Hippocampal formation (tissue), 2 donors: ENCODE measurements around the gene LCN12.

ENCODE experiments used
- DNase-seq, 2 donors: peaks; one replicate each; lab custom pipeline; 2025; lab: John Stamatoyannopoulos, UW

LCN12 gene

DNA sequence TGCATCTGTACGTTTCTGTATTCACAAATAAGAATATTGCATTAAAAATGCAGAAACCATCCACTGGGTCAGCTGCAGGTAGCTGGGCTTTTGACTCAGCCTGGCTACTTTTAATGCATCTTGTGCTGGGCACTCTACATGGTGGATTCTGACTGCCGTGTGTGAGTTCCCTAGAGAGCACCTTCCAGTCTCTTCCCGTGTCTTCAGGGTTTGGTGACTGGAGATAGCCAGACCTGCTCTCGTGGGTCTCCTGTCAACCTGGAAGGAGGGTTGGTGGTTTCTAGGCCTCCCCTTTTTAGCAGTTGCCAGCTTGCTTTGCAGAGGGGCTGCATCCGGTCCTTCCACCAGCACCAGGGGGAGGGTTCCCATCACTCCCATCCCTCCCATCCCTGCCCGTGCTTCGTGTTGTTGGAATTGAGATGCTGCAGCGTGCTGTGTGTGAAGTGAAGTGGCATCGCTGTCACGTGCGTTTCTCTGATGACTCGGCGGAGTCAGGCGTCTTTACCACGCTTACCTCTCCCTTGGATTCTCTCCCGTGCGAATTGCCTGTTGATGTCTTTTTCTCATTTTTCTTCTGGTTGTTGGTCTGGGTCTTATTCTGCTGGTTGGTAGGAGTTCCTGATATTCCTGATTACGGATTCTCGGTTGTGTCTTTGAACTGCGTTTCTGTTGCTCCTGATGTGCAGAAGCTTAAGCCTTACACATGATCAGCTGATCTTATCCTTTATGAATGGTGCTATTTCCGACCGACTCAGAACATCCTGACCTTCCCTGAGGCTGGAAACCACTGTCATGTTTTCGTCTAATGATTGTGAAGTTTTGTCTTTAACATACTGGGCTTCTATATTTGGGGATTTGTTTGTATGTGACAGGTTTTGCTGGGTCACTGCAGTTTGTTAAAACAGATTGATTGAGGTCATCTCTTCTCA, 24.5 kb upstream of the LCN12 start:
- DNase-seq = no peak

DNA sequence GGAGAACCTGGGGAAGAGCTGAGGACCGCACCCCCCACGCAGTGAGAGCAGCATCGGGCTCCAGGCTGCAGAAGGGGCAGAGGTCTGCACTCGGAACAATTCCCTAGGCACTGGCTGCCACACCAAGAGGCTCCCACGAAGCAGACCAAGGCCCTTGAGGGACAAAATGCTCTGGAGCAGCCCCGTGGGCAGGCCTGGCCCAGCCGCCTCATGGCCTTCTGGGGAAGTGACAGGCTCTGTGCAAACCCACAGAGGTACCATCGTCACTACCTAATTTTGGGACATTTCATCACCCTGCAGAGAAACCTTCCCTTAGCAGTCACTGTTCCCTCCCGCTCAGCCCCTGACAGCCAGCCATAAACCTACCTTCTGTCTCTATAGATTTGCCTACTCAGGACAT, 23.5 kb upstream of the LCN12 start:
- DNase-seq = no peak

GRCh38 chr9:136930014-136930413, 22.1 kb upstream of the LCN12 start:
- no peak for DNase-seq

GRCh38 chr9:136931611-136932130, 20.4 kb upstream of the LCN12 start:
- DNase-seq = no peak

DNA sequence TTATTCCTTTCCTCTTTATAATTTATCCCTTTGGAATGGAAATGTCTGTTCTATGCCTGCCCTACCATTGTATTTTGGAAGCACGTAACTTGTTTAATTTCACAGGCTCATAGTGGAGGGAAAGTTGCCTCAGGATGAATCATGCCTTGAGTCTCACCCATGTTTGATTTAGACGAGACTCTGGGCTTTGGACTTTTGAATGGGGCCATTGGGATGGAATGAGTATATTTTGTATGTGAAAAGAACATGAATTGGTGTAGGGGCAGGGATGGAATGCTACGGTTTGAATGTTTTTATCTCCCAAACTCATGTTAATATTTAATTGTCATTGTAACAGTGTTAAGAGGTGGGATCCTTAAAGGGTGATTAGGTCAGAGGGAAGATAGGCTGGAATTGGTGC, 17.8 kb upstream of the LCN12 start:
- no peak for DNase-seq

DNA sequence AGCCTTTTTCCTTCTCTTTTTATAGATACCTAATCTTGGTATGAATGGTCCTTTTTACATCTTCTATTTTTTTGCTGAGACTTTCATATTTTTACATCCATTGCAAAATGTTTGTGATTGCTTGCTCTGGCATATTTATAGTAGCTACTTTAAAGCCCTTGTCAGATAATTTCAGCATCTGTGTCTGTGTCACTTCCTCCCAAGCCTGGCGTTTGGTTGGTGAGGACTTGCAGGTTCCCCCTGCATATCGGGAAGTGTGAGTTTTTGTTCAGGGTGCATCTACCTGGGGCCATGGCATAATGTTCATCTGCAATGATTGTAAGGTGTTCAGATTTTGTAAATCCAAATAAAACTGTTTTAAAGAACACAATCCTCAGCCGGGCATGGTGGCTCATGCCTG, 16.4 kb upstream of the LCN12 start:
- no peak for DNase-seq

DNA sequence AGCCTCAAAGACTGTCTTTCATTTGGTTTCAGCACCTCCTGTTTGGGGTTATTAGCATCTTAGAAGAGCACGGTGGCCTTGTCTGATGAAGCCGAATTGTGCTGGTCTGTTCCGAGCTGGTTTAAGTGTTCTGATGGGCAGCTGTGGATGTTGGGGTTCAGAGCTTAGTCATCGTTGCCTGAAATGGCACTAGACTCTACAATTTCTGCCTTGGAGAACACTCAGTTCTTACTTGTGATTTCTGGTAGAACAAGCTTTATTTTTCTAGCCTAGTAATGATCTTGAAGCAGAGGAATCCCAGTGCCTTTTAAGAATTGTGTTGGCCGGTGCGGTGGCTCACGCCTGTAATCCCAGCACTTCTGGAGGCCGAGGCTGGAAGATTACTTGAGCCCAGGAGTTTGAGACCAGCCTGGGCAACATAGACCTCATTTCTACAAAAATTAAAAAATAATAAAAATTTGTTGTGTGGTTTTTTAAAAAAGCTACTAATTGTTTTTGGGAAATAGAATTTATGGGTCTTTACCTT, 15.4 kb upstream of the LCN12 start:
- no peak for DNase-seq

- DNase-seq = no peak
Measured at GRCh38 chr9:136937186-136938001, 14.7 kb upstream of the LCN12 start.

DNA sequence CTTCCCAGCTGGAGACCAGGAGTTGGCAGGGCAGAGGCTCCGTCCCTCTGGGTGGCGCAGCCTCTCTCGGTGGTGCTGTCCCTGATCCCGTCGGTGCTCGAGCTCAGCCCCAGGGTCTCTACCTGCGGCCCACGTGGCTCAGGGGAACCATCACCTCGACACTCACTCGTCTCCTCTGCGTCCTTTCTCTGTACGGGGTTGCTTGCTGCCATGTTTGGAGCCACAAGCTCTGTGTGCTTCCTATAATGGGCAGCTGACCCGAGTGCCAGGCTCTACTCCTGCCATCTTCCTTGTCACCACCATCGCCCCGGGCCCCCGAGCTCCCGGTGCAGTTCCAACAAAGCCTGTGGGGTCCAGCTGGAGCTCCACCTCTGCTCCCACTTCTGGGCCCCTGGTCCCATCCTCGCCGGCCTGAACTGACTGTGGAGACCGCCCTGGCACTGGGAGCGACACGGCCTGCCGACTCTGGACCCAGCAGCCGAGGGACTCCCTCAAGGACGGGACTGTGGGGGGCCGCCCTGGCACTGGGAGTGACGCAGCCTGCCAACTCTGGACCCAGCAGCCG, 12.6 kb upstream of the LCN12 start:
- no peak for DNase-seq

DNA sequence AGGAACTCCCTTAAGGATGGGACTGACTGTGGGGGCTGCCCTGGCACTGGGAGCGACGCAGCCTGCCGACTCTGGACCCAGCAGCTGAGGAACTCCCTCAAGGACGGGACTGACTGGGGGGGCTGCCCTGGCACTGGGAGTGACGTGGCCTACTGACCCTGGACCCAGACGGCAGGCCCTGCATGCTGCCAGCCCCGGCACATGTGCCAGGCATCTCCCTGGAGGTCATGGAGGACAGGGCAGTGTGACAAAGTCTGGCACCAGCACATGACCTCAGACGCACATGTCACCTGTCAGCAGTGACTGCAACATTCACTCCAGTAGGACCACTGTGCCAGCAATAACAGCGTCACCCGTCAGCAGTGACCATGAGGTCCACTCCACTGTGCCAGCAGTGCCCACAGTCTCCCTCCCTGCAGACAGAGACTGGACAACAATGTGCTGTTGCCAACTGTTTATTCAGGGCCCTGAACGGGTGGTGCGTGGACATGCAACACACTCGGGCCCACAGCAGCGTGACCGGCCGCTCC, 12.0 kb upstream of the LCN12 start:
- DNase-seq = peak; percentile 38 to 77

DNA sequence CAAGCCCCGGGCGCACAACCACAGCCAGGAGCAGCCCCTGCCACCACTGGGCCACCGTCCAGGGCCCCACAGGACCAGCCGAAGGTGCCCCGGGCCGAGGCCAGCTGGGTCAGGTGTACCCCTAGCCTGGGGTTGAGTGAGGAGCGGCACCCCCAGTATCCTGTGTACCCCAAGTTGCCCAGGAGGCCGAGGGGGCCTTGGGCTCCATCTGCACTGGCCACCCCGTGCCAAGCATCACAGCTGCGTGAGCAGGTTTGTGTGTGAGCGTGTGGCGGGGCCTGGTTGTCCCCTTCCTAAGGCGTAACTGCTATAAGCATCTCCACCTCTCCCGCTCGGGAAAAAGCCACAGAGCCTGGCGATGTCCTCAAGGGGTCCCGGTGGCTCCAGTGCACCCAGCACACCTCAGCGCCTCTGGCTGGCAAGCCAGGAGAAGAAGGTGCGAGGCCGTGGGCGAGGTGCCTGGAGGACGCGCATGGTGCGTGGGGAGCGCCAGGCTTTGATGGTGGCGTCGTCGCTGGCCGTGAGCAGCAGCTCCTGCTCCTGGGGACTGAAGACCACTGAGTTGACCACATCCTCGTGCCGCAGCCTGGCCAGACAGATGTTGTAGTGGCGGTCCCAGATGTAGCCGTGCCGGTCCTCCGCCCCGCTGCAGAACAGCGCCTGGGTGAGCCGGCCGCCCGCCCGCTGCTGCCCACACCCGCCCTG, 11.4 kb upstream of the LCN12 start:
- no peak for DNase-seq

- no peak for DNase-seq
Measured at GRCh38 chr9:136941231-136942111, 10.6 kb upstream of the LCN12 start.

DNA sequence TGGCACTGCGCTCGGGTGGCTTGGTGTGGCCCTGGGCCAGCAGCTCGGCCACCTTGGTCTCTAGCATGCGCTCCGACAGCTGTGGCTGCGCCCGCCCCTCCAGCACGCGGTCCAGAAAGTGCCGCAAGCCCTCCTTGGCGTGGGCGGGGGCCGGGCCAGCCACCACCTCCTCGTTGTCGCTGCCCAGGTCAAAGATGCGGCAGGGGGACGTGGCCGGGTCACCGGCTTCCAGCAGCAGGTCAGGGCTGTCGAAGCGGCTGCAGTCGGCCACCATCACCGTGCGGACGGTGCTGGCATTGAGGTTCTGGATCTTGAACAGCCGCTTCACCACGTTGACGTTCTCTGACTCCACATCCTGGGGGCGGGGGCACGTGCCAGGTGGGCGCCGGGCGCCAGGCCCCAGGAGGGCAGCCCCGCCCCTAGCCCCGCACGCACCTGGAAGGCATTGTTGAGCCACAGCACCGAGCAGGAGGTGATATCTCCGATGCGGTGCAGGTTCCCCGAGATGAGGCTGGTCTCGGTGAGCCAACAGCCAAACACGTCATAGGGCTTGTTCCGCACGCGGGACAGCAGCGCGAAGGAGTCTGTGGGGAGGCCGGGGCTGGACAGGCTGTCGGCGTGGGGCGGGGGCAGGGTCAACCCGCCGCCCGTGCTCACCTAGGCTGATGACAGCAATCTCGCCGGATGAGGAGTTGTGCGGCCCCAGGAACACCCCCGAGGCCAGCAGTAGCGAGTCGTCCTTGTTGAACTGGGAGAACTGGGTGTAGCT, 9.8 kb upstream of the LCN12 start:
- no peak for DNase-seq

- DNase-seq = no peak
Measured at GRCh38 chr9:136942881-136943230, 9.2 kb upstream of the LCN12 start.

DNA sequence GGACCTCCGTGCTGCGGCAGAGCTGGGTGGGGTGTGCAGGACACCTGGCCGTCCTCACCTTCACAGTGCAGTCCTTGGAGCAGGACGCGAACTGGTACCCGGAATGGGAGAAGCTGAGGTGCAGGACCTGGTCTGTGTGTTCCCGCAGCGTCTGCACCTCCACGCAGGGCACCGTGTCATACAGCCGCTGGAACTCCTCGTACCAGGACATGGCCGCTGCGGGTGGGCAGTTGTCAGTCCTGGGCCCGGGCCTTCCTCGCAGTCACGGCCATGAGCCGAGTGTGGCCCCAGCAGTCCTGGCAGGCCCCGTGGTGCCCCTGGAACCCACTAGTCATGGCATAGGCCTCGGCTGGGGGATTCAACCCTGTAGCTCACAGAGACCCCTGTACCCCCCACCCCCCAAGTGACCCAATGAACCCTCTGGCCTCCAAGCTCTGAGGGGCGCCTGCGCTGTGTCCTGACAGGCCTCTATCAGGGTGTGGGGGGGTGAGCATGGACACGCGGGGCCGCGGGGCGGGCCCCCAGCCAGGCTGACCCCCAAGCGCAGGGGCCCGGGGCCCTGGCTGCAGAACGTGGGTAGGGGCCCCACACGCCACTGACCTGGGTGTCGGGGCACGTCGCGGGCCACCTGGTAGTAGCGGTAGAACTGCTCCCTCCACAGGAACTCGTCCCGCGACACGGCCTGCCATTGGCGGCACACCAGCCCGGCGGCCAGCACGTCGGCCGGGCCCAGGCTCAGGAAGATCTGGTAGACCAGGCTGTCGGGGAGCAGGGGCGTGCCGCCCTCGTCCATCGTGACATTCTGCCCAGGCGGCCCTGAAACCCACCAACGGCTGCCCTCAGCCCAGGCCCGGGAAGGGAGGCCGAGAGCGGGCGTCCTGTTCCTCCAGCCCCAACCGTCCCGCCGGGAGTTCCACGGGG, 8.5 kb upstream of the LCN12 start:
- DNase-seq = no peak

GRCh38 chr9:136944212-136944518, 7.9 kb upstream of the LCN12 start:
- DNase-seq = no peak

DNA sequence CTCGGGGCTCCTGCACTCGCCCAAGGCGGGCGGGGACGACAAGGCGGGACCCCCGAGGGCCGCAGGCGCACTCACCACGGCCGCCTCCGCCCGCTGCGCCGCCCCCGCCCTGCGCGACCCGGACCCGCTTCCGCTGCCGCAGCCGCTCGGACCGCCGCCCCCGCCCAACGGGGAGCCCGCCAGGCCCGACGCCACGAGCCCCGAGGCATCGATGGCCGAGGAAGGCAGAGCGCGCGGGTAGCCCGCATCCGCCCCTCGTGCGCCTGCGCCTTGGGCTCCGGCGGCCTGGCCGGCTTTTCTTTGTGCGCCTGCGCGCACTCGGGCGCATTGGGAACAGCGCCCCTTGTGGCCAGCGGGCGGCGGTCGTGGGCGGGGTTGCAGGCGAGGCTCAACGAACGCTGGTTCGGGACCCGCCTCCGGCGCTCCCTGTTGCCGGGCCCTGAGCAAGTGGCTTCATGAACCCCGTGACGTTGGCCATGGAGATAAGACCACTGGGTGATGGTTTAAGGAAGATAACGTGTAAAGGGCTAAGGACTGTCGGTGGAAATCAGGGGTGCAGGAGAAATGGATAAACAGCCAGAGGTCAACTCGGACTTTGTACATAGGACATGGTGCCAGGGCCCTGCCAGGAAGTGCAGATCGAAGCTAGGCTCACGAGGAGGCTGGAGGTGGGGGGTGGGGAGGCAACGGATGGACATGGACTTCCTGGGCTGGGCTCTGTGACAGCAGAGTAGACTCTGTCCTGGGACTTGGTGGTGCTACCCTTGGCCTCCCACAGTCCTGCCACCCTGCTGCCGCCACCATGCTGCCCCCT, 7.3 kb upstream of the LCN12 start, which contains the start of the genes C8G and FBXW5:
TSS of gene C8G (plus strand) at position 725 of the 814 bp plus-strand sequence. CDS start at position 803, 78 bp downstream.
TSS of gene FBXW5 (minus strand) at position 220 of the 814 bp plus-strand sequence. CDS start 655 bp downstream, outside the sequence.
- DNase-seq = peak; percentile 88 to 89
